HepG2 (cell line): ENCODE data around the gene RBM14. TPM values are rescaled to one million over a fixed set of nuclear protein-coding genes. Genes with fewer than 3 reads are reported as not detected.

Experiments
- BCL3 ChIP-seq: sonication (generic); formaldehyde crosslinking; IDR thresholded peaks from 2 replicates; pipeline ENCODE4 v1.5.1; 2020; ENCODE audit warnings: mild to moderate bottlenecking, missing genetic modification reagents, moderate library complexity
- DR1 ChIP-seq: sonication (generic); formaldehyde crosslinking; IDR thresholded peaks from 2 replicates; pipeline ENCODE4 v1.8.0; 2021; ENCODE audit warnings: mild to moderate bottlenecking, missing genetic modification reagents, inconsistent platforms
- NCOR1 ChIP-seq: fragments of 200-600 bp; sonication (generic); IDR thresholded peaks from 2 replicates; pipeline ENCODE4 v1.7.0; 2017; ENCODE audit warnings: antibody characterized with exemption, low read length, borderline replicate concordance
- SCMH1 ChIP-seq: sonication (generic); formaldehyde crosslinking; IDR thresholded peaks from 2 replicates; pipeline ENCODE4 v1.9.0; 2021; ENCODE audit warnings: missing genetic modification reagents, mild to moderate bottlenecking, borderline replicate concordance
- STAG1 ChIP-seq: sonication (generic); formaldehyde crosslinking; IDR thresholded peaks from 2 replicates; pipeline ENCODE4 v1.4.0; 2020; ENCODE audit warnings: missing genetic modification reagents
- TCF12 ChIP-seq, 2 experiments: fragments of 450-650 bp in 1 of 2; sonication (generic) in 1 of 2; formaldehyde crosslinking in 1 of 2; IDR thresholded peaks; 2 replicates each; pipeline versions ENCODE4 v1.6.1 to v1.8.0; 2017 to 2022; ENCODE audit warnings: antibody characterized with exemption in 1 of 2, mild to moderate bottlenecking in 1 of 2, missing genetic modification reagents in 1 of 2, moderate library complexity in 1 of 2
- ZNF33B ChIP-seq: sonication (generic); formaldehyde crosslinking; IDR thresholded peaks from 2 replicates; pipeline ENCODE4 v1.5.1; 2020; ENCODE audit warnings: mild to moderate bottlenecking, missing genetic modification reagents
- ZNF407 ChIP-seq: sonication (generic); formaldehyde crosslinking; IDR thresholded peaks from one replicate; pipeline ENCODE4 v1.5.1; 2020; ENCODE audit warnings: mild to moderate bottlenecking, missing genetic modification reagents; ENCODE audit errors: not compliant biosample characterization
- ZNF564 ChIP-seq: sonication (generic); formaldehyde crosslinking; IDR thresholded peaks from 2 replicates; pipeline ENCODE4 v1.8.1; 2023; ENCODE audit warnings: mild to moderate bottlenecking, missing genetic modification reagents
- ZNF569 ChIP-seq: sonication (generic); formaldehyde crosslinking; IDR thresholded peaks from 2 replicates; pipeline ENCODE4 v1.5.0; 2020; ENCODE audit warnings: mild to moderate bottlenecking, missing genetic modification reagents, moderate library complexity, borderline replicate concordance
- ZNF710 ChIP-seq: sonication (generic); formaldehyde crosslinking; IDR thresholded peaks from 2 replicates; pipeline ENCODE4 v1.5.0; 2020; ENCODE audit warnings: mild to moderate bottlenecking, missing genetic modification reagents, borderline replicate concordance
- ZNF772 ChIP-seq: sonication (generic); formaldehyde crosslinking; IDR thresholded peaks from 2 replicates; pipeline ENCODE4 v1.5.0; 2020; ENCODE audit warnings: mild to moderate bottlenecking, missing genetic modification reagents
- polyA plus RNA-seq, 8 experiments: library from polyadenylated mRNA; depleted of rRNA in 3 of 8; stranded (reverse) in 7 of 8; unstranded in 1 of 8; fragments of >200 nt; fragmentation: Illumina TruSeq in 4 of 8; extraction: Trizol in 4 of 8; gene quantifications; 2 replicates each; pipeline versions ENCODE4 v1.2.1 to v1.2.3, GENCODE V29; 2011 to 2016; ENCODE audit warnings: low read depth in 4 of 8, missing spikeins in 1 of 8, mixed read lengths in 1 of 8; ENCODE audit not compliant: insufficient read depth in 1 of 8
- total RNA-seq, 5 experiments: library from RNA; depleted of rRNA; stranded (reverse); fragments of >200 nt; fragmentation: Illumina TruSeq; extraction: Trizol; gene quantifications; 2 replicates each; pipeline ENCODE4 v1.2.3, GENCODE V29; 2016; ENCODE audit warnings: low read depth in 1 of 5
- TF ChIP-seq, protein P1 (sequence below): sonication (generic); formaldehyde crosslinking; IDR thresholded peaks from 2 replicates; pipeline ENCODE4 v1.8.0; 2022; ENCODE audit warnings: missing genetic modification reagents, low read depth, mild to moderate bottlenecking, borderline replicate concordance

The RBM14 gene
- total and polyA plus RNA-seq, 2 of the 13 experiments (the other 11 are each of a cell fraction or from before 2014, with no cell fraction given) = 12.7 to 44.1 TPM

DNA sequence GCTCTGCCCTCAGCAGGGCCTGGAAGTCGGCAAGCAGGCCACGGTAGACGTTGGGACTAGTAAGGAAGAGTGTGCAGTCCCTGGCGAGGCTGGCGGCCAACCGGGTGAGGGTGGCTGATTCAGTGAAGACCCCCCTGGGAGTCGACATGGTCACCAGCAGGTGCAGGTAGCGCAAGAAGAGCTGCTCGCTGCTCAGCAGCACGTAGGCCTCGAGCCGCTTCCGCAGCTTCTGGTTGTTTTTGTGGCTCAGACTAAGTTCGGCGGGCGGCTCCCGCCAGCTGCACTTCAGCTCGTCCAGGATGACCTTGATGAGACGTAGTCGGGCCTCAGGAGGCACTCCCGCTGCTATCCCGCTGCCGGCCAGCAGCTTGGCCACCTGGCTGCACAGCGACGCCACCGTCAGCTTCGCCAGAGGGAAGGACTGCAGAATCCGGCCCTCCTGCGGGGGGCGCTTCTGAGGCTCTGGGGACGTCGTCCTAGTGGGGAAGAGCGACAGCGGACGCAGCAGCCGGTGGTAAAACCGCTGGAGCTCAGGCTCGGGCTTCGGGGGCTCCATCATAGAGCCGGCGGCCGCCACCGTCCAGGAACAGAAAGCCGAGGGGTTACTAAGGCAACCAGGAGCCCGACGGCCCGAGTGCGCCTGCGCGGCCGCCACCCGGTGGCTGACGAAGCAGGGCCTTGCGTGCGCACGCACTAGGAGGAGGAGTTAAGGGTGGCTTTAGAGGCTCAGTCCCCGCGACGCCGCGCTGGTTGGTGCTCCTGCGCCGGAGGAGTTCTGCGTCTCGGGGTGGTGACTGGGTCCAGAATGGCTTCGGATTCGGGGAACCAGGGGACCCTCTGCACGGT, 23.8 kb upstream of the RBM14 start, which contains the start of the genes CCDC87 and CCS (continued):
- TF ChIP-seq ZNF33B (CRISPR knock-in tag) = 0 out of 2 replicates have a peak, but pooled peaks have one; percentile 82
- peak; percentile 44 for TF ChIP-seq ZNF407 (CRISPR knock-in tag)
- peak; percentile 97 for TF ChIP-seq ZNF772 (CRISPR knock-in tag)
- no peak for TF ChIP-seq SCMH1 (CRISPR knock-in tag)
- no peak; the same call in 1 of the 2 replicates for TF ChIP-seq ZNF564
- peak; percentile 72 for TF ChIP-seq DR1 (CRISPR knock-in tag)
- TF ChIP-seq ZNF710 = 0 out of 2 replicates have a peak, but pooled peaks have one; percentile 26
- TF ChIP-seq TCF12 (IDR thresholded peaks at IDR 0.05) = no peak
- TF ChIP-seq TCF12 (CRISPR knock-in tag; IDR thresholded peaks at IDR 0.05) = peak; percentile 65; the same call in 1 of the 2 replicates
- TF ChIP-seq NCOR1 = peak; percentile 32; the same call in 1 of the 2 replicates
- peak; percentile 52; the same call in 1 of the 2 replicates for TF ChIP-seq STAG1 (CRISPR knock-in tag)
- TF ChIP-seq ZNF569 (CRISPR knock-in tag) = peak; percentile 75; the same call in 1 of the 2 replicates
- TF ChIP-seq, protein P1, sequence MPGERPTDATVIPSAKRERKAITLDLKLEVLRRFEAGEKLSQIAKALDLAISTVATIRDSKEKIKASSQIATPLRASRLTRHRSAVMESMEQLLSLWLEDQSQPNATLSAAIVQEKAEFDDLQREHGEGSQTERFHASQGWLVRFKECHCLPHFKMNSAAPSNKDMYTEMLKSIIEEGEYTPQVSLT (CRISPR knock-in tag) = no peak
- no peak for TF ChIP-seq BCL3 (CRISPR knock-in tag)
